Measurements from ENCODE around the gene NMT1.

Gene NMT1

GRCh38 chr17:45052052-45052772 is 8.9 kb upstream of the NMT1 start:
- TF ChIP-seq, protein P1, sequence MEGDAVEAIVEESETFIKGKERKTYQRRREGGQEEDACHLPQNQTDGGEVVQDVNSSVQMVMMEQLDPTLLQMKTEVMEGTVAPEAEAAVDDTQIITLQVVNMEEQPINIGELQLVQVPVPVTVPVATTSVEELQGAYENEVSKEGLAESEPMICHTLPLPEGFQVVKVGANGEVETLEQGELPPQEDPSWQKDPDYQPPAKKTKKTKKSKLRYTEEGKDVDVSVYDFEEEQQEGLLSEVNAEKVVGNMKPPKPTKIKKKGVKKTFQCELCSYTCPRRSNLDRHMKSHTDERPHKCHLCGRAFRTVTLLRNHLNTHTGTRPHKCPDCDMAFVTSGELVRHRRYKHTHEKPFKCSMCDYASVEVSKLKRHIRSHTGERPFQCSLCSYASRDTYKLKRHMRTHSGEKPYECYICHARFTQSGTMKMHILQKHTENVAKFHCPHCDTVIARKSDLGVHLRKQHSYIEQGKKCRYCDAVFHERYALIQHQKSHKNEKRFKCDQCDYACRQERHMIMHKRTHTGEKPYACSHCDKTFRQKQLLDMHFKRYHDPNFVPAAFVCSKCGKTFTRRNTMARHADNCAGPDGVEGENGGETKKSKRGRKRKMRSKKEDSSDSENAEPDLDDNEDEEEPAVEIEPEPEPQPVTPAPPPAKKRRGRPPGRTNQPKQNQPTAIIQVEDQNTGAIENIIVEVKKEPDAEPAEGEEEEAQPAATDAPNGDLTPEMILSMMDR (IDR thresholded peaks at IDR 0.05): no peak

DNA sequence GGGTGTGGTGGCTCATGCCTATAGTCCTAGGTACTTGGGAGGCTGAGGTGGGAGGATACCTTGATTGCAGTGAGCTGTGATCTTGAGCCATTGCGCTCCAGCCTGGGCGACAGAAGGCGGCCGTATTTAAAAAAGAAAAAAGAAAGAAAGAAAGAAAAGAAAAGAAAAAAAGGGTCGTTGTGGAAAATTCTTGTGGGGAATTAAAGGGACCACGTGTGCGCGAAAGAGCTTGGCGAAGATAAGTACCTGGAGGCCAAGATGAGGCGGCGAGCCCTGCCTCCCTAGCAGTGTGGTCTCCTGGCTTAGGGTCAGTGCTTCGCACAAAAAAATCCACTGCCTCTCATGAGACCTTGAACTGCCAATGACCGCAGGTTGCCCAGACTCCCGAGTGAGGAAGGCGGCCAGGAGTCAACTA is 728 bp upstream of the NMT1 start:
- TF ChIP-seq, protein P1 (IDR thresholded peaks at IDR 0.05): no peak

- TF ChIP-seq, protein P1 (IDR thresholded peaks at IDR 0.05): no peak
These were observed 589 bp downstream of the NMT1 start for GRCh38 chr17:45061606-45062205.

- TF ChIP-seq, protein P1 (IDR thresholded peaks at IDR 0.05): no peak
These were observed 2.1 kb downstream of the NMT1 start for GRCh38 chr17:45063198-45063597.

DNA sequence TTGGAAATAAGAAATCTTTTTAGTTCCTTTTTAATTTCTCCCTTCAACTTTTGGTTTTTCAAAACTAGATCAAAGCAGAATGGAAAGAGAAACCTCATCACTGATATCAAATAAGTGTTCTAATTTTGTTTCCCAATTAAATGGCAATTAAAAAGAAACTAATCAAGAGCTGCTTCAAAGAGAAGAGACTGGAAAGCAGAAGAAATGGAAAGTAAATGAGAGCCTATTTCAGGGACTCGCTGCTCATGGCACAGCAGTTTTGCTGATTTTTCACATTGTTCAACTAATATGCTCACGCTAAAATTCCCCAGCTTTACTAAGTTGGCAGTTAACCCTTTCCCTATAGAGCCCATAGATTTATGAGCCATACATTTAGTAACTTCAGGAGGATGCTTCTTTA is 6.5 kb downstream of the NMT1 start:
- TF ChIP-seq, protein P1 (IDR thresholded peaks at IDR 0.05): no peak

GRCh38 chr17:45070001-45070400 is 8.9 kb downstream of the NMT1 start:
- TF ChIP-seq, protein P1 (IDR thresholded peaks at IDR 0.05): no peak

DNA sequence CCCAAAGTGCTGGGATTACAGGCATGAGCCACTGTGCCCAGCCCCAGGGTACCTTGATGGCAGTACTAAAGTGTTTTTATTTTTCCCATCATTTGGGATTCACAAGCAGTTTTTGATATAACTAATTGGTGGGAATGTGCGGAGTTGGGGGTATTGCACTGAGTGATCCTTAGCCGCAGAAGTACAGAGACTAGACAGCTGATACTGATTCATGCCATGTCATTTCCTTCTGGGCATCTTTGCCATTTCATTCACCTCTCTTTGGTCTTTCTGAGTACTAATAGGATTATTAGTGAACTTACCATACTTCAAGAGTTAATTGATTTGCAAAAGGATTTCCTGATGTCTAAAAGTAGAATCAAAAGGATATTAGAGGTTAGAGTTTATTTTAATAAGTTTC is 9.7 kb downstream of the NMT1 start:
- TF ChIP-seq, protein P1 (IDR thresholded peaks at IDR 0.05): no peak

All from LNCAP (cell line).